ENCODE measurements around the gene NSUN3.

Gene NSUN3

DNA sequence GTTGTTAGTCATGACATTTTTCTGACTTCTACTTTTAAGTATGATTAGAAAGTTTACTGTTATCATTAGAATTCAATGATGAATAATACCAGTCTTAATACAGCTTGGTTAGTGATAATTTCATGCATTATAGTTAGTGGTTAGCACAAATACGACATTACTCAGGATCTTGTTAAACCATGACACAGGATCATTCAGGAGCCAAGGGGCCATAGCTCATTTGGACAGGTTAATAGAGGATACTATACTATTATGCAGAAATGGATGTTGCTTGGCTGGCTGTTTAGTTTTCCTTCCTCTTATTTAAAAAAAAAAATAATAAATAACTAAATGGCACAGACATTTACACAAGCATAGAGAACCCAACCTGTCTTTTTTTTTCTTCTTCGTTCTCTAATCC lies 55.5 kb downstream of the NSUN3 start:
- no peak for DNase-seq (ENCODE audit: low read depth)
- no peak overlapping the region for H3K4me3 ChIP-seq (ENCODE audit: low read depth, low read length)
- TF ChIP-seq, protein P1, sequence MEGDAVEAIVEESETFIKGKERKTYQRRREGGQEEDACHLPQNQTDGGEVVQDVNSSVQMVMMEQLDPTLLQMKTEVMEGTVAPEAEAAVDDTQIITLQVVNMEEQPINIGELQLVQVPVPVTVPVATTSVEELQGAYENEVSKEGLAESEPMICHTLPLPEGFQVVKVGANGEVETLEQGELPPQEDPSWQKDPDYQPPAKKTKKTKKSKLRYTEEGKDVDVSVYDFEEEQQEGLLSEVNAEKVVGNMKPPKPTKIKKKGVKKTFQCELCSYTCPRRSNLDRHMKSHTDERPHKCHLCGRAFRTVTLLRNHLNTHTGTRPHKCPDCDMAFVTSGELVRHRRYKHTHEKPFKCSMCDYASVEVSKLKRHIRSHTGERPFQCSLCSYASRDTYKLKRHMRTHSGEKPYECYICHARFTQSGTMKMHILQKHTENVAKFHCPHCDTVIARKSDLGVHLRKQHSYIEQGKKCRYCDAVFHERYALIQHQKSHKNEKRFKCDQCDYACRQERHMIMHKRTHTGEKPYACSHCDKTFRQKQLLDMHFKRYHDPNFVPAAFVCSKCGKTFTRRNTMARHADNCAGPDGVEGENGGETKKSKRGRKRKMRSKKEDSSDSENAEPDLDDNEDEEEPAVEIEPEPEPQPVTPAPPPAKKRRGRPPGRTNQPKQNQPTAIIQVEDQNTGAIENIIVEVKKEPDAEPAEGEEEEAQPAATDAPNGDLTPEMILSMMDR (IDR thresholded peaks at IDR 0.05; ENCODE audit: control insufficient read depth, extremely low read depth, insufficient read depth): no peak

- TF ChIP-seq, protein P1 (IDR thresholded peaks at IDR 0.05; ENCODE audit: control insufficient read depth, extremely low read depth, insufficient read depth): no peak
- no peak overlapping the region for H3K4me3 ChIP-seq (ENCODE audit: low read depth, low read length)
- DNase-seq (ENCODE audit: low read depth): no peak
Measured at GRCh38 chr3:94121161-94121560, 58.3 kb downstream of the NSUN3 start.

DNA sequence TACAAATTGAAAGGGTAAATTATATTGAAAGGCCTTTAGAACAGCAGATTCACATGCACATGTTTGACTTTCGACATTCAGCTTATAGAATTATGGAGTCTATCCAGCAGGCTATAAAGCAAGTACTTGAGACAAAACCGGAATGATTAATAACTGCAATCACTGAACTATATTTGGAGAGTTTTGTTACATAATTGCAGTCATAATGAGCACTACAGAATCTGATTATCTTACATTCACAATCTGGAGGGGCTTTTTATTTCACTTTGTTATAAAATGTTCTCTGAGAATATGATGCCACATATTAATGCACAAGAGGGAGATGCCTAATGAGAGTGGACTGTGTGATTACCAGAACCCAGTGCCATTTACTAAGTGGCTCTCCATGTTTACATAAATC lies 64.3 kb downstream of the NSUN3 start:
- TF ChIP-seq, protein P1 (IDR thresholded peaks at IDR 0.05; ENCODE audit: control insufficient read depth, extremely low read depth, insufficient read depth): no peak

DNA sequence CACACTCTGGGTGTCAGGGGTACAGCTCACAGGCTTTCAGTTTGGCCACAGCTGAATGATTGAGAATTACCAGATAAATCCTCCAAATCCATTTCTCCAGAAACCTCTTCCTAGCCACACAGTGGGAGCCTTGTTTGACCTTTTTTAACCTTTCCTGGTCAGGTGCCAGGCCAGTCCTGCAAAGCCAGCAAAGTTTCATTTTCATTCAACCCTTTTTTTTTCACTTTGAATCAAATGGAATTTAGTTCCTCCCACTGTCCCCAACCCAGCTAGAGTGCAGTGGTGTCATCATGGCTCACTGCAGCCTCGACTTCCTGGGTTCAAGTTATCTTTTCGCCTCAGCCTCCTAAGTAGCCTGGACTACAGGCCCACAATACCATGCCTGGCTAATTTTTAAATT lies 67.8 kb downstream of the NSUN3 start:
- TF ChIP-seq, protein P1 (IDR thresholded peaks at IDR 0.05; ENCODE audit: control insufficient read depth, extremely low read depth, insufficient read depth): no peak
- DNase-seq (ENCODE audit: low read depth): no peak
- H3K4me3 ChIP-seq (ENCODE audit: low read depth, low read length): no peak overlapping the region

More for the DNA sequence above, 64.3 kb downstream of the NSUN3 start:
- no peak overlapping the region for H3K4me3 ChIP-seq (ENCODE audit: low read depth, low read length)
- DNase-seq (ENCODE audit: low read depth): no peak

GRCh38 chr3:94132777-94133176 lies 69.9 kb downstream of the NSUN3 start:
- H3K4me3 ChIP-seq (ENCODE audit: low read depth, low read length): no peak overlapping the region
- TF ChIP-seq, protein P1 (IDR thresholded peaks at IDR 0.05; ENCODE audit: control insufficient read depth, extremely low read depth, insufficient read depth): no peak
- DNase-seq (ENCODE audit: low read depth): no peak

- H3K4me3 ChIP-seq (ENCODE audit: low read depth, low read length): no peak overlapping the region
- DNase-seq (ENCODE audit: low read depth): no peak
- TF ChIP-seq, protein P1 (IDR thresholded peaks at IDR 0.05; ENCODE audit: control insufficient read depth, extremely low read depth, insufficient read depth): no peak
Measured at GRCh38 chr3:94136133-94136532, 73.3 kb downstream of the NSUN3 start.

DNA sequence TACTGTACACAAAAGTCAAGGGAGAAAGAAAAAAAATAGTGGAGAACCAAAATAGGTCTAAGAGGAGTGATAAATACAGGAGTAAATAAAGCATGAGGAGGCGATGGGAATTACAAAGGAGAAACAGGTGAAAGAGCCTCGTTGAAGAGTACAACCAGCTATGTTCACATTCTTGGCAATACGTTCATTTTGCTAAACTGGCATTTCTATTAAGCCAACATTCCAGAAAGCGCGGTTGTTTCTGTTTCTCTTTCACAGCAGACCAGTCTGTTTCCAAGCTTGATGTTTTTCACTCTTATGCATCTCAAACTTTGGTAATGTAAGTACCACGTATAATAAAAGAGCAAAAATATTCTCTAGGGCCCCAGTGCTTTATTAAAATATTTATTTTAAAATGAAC lies 74.5 kb downstream of the NSUN3 start:
- H3K4me3 ChIP-seq (ENCODE audit: low read depth, low read length): no peak overlapping the region
- no peak for DNase-seq (ENCODE audit: low read depth)
- TF ChIP-seq, protein P1 (IDR thresholded peaks at IDR 0.05; ENCODE audit: control insufficient read depth, extremely low read depth, insufficient read depth): no peak

Data from LNCaP clone FGC (cell line).